Neural cell (in vitro differentiated cells): Measurements from ENCODE around the gene C6orf163. TPM values are rescaled to one million over a fixed set of nuclear protein-coding genes. Genes with fewer than 3 reads are reported as not detected.

Experiments used
- H2AFZ ChIP-seq: fragments of 200-600, 300-800 bp; sonication (generic), shearing (Covaris generic); 2 replicates; pipeline ENCODE4 v1.6.0; 2014; ENCODE audit warnings: low read depth, mild to moderate bottlenecking, antibody characterized with exemption, low read length, moderate library complexity
- H3F3A ChIP-seq: fragments of 200-600 bp; shearing (Covaris generic); 2 replicates; pipeline ENCODE4 v1.6.1; 2016; ENCODE audit warnings: mild to moderate bottlenecking, moderate library complexity, mixed read lengths, antibody characterized with exemption, low read length; ENCODE audit not compliant: insufficient read depth, poor library complexity, severe bottlenecking
- H3K27ac ChIP-seq: fragments of 200-600, 300-800 bp; sonication (generic), shearing (Covaris generic); 2 replicates; pipeline ENCODE4 v1.5.1; 2014; ENCODE audit warnings: mild to moderate bottlenecking, low read length, moderate library complexity
- H3K27me3 ChIP-seq: fragments of 300-800, 200-600 bp; sonication (generic), shearing (Covaris generic); 2 replicates; pipeline ENCODE4 v1.6.0; 2014; ENCODE audit warnings: mild to moderate bottlenecking, low read depth, low read length, moderate library complexity; ENCODE audit not compliant: insufficient read depth
- H3K36me3 ChIP-seq: fragments of 300-800, 200-600 bp; sonication (generic), shearing (Covaris generic); 2 replicates; pipeline ENCODE4 v1.5.1; 2014; ENCODE audit warnings: mild to moderate bottlenecking, antibody characterized with exemption, low read length, moderate library complexity; ENCODE audit not compliant: insufficient read depth
- H3K4me2 ChIP-seq: fragments of 300-800, 200-600 bp; sonication (generic), shearing (Covaris generic); 2 replicates; pipeline ENCODE4 v1.6.0; 2014; ENCODE audit warnings: mild to moderate bottlenecking, low read length
- H3K4me3 ChIP-seq: fragments of 300-800, 200-600 bp; sonication (generic), shearing (Covaris generic); 2 replicates; pipeline ENCODE4 v1.5.1; 2014; ENCODE audit warnings: mild to moderate bottlenecking, low read length, moderate library complexity
- H3K79me2 ChIP-seq: fragments of 200-600 bp; shearing (Covaris generic); replicated peaks from 2 replicates; pipeline ENCODE4 v1.6.0; 2014; ENCODE audit warnings: mild to moderate bottlenecking, low read length, moderate library complexity; ENCODE audit not compliant: insufficient read depth
- H3K9ac ChIP-seq: fragments of 300-800, 200-600 bp; sonication (generic), shearing (Covaris generic); 2 replicates; pipeline ENCODE4 v1.6.1; 2016; ENCODE audit warnings: mild to moderate bottlenecking, low read length, mixed read lengths
- H3K9me2 ChIP-seq: fragments of 200-600 bp; shearing (Covaris generic); 2 replicates; pipeline ENCODE4 v1.6.1; 2016; ENCODE audit warnings: mild to moderate bottlenecking, low read length, mixed read lengths; ENCODE audit not compliant: insufficient read depth
- H3K9me3 ChIP-seq: fragments of 200-600, 300-800 bp; sonication (generic), shearing (Covaris generic); 2 replicates; pipeline ENCODE4 v1.6.1; 2016; ENCODE audit warnings: mild to moderate bottlenecking, mixed run types, low read length, moderate library complexity, mixed read lengths
- H4K20me1 ChIP-seq: fragments of 200-600 bp; shearing (Covaris generic); 2 replicates; pipeline ENCODE4 v1.6.1; 2016; ENCODE audit warnings: mild to moderate bottlenecking, mixed run types; ENCODE audit not compliant: insufficient read depth
- EP300 ChIP-seq: fragments of 450-650 bp; conservative IDR thresholded peaks from 2 replicates; pipeline ENCODE4 v1.6.1; 2014; ENCODE audit warnings: antibody characterized with exemption, mild to moderate bottlenecking, moderate library complexity; ENCODE audit not compliant: poor library complexity, severe bottlenecking
- EZH2 ChIP-seq: fragments of 200-600, 300-800 bp; shearing (Covaris generic), sonication (generic); IDR thresholded peaks from 2 replicates; pipeline ENCODE4 v1.6.1; 2014; ENCODE audit warnings: antibody characterized with exemption, low read length, borderline replicate concordance, mild to moderate bottlenecking; ENCODE audit not compliant: insufficient read depth, poor library complexity, severe bottlenecking
- MXI1 ChIP-seq: fragments of 450-650 bp; conservative IDR thresholded peaks from 2 replicates; pipeline ENCODE4 v1.6.1; 2014; ENCODE audit warnings: antibody characterized with exemption, mild to moderate bottlenecking; ENCODE audit not compliant: poor library complexity, severe bottlenecking
- POLR2AphosphoS5 ChIP-seq: IDR thresholded peaks from 2 replicates; pipeline ENCODE4 v1.6.1; 2012
- RAD21 ChIP-seq: fragments of 450-650 bp; conservative IDR thresholded peaks from 2 replicates; pipeline ENCODE4 v1.6.1; 2014; ENCODE audit warnings: antibody characterized with exemption, mild to moderate bottlenecking, moderate library complexity
- SMC3 ChIP-seq: fragments of 450-650 bp; conservative IDR thresholded peaks from 2 replicates; pipeline ENCODE4 v1.6.1; 2014; ENCODE audit warnings: antibody characterized with exemption, mild to moderate bottlenecking, moderate library complexity; ENCODE audit not compliant: poor library complexity
- TAF1 ChIP-seq: IDR thresholded peaks from 2 replicates; pipeline ENCODE4 v1.6.1; 2012; ENCODE audit warnings: low read depth
- polyA plus RNA-seq: library from polyadenylated mRNA; depleted of rRNA; stranded (reverse); fragments of >200 nt; gene quantifications from 2 replicates; pipeline ENCODE4 v1.2.3, GENCODE V29; 2014
- TF ChIP-seq, protein P1 (sequence below): fragments of 450-650 bp; IDR thresholded peaks from 2 replicates; pipeline ENCODE4 v1.5.1; 2014; ENCODE audit warnings: antibody characterized with exemption, mild to moderate bottlenecking, moderate library complexity; ENCODE audit not compliant: poor library complexity, severe bottlenecking
- TF ChIP-seq, protein P2 (sequence below): IDR thresholded peaks from 2 replicates; pipeline ENCODE4 v1.6.1; 2012; ENCODE audit warnings: borderline replicate concordance

C6orf163 gene
- polyA plus RNA-seq, 1 donor from 2014 or later = 1.8 TPM

DNA sequence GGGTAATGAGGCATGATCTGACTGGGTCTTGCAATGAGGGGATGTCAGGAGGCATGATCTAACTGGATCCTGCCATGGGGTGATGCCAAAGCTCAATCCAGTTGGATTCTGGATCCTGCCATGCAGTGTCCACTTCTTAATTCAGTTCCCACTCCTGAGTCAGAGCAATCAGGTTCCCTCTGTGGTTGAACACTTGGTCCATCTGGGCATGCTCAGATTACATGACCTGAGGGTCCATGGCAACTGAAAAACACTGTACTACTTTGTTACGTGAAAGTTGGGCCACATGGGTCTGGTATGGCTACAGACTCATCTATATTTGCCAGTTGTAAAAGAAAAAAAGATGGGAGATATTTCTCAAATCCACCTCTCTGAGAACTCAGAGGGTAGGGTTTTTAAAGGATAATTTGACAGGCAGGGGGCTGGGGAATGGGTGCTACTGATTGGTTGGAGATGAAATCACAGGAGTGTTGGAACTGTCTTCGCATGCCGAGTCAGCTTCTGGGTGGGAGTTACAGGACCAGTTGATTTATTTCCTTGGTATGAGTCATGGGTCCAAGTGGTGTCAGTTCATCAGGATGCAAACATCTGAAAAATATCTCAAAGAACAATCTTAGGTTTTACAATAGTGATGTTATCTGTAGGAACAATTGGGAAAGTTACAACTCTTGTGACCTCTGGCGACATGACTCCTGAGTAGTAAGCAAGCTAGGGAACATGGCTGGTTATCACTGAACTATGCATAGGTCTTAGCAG, 21.6 kb downstream of the C6orf163 start:
- Histone ChIP-seq H3K79me2 (no peaks in the 10 kb centered on the region), H3K4me2 (no peak overlapping the region), H3K27me3 (no peaks in the 10 kb centered on the region), H3K4me3 (no peak overlapping the region), H4K20me1 (no peaks in the 10 kb centered on the region), H3K9me2 (no peaks in the 10 kb centered on the region), H3K9ac (no peak overlapping the region), H3K36me3 (no peaks in the 10 kb centered on the region), H2AFZ (no peak overlapping the region), H3K27ac (no peak overlapping the region), H3F3A (no peaks in the 10 kb centered on the region), H3K9me3 (no peaks in the 10 kb centered on the region)
- TF ChIP-seq, protein P1, sequence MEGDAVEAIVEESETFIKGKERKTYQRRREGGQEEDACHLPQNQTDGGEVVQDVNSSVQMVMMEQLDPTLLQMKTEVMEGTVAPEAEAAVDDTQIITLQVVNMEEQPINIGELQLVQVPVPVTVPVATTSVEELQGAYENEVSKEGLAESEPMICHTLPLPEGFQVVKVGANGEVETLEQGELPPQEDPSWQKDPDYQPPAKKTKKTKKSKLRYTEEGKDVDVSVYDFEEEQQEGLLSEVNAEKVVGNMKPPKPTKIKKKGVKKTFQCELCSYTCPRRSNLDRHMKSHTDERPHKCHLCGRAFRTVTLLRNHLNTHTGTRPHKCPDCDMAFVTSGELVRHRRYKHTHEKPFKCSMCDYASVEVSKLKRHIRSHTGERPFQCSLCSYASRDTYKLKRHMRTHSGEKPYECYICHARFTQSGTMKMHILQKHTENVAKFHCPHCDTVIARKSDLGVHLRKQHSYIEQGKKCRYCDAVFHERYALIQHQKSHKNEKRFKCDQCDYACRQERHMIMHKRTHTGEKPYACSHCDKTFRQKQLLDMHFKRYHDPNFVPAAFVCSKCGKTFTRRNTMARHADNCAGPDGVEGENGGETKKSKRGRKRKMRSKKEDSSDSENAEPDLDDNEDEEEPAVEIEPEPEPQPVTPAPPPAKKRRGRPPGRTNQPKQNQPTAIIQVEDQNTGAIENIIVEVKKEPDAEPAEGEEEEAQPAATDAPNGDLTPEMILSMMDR = no peak
- TF ChIP-seq TAF1 = no peak
- no peak for TF ChIP-seq RAD21

DNA sequence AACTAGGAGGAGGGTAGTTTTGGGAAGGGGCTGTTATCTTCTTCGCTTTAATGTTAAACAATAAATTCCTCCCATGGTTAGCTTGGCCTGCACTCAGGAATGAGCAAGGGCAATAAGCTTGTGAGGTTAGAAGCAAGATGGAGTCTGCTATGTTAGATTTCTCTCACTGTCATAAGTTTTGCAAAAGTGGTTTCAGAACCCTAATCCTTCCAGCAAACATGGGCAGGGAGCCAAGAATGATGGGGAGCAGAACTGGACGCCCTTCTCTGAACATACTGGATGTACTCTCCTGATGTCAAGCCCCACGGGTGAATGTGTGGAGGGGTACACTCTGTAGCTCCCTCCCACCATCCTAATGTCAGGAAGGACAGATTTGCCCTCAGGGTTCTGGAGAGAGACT, 22.3 kb downstream of the C6orf163 start:
- Histone ChIP-seq H3K4me3 (no peak overlapping the region), H3K36me3 (no peaks in the 10 kb centered on the region), H3K9ac (no peak overlapping the region), H4K20me1 (no peaks in the 10 kb centered on the region), H2AFZ (no peak overlapping the region), H3K27me3 (no peaks in the 10 kb centered on the region), H3K9me3 (no peaks in the 10 kb centered on the region), H3K9me2 (no peaks in the 10 kb centered on the region), H3K79me2 (no peaks in the 10 kb centered on the region), H3K27ac (no peak overlapping the region), H3K4me2 (no peak overlapping the region), H3F3A (no peaks in the 10 kb centered on the region)
- TF ChIP-seq, protein P1 = no peak
- TF ChIP-seq TAF1 = no peak
- TF ChIP-seq SMC3 = no peak
- TF ChIP-seq, protein P2, sequence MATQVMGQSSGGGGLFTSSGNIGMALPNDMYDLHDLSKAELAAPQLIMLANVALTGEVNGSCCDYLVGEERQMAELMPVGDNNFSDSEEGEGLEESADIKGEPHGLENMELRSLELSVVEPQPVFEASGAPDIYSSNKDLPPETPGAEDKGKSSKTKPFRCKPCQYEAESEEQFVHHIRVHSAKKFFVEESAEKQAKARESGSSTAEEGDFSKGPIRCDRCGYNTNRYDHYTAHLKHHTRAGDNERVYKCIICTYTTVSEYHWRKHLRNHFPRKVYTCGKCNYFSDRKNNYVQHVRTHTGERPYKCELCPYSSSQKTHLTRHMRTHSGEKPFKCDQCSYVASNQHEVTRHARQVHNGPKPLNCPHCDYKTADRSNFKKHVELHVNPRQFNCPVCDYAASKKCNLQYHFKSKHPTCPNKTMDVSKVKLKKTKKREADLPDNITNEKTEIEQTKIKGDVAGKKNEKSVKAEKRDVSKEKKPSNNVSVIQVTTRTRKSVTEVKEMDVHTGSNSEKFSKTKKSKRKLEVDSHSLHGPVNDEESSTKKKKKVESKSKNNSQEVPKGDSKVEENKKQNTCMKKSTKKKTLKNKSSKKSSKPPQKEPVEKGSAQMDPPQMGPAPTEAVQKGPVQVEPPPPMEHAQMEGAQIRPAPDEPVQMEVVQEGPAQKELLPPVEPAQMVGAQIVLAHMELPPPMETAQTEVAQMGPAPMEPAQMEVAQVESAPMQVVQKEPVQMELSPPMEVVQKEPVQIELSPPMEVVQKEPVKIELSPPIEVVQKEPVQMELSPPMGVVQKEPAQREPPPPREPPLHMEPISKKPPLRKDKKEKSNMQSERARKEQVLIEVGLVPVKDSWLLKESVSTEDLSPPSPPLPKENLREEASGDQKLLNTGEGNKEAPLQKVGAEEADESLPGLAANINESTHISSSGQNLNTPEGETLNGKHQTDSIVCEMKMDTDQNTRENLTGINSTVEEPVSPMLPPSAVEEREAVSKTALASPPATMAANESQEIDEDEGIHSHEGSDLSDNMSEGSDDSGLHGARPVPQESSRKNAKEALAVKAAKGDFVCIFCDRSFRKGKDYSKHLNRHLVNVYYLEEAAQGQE = no peak
- no peak for TF ChIP-seq MXI1
- TF ChIP-seq RAD21 = no peak
- TF ChIP-seq POLR2AphosphoS5 = no peak
- no peak for TF ChIP-seq EZH2
- no peak for TF ChIP-seq EP300
